Measurements from ENCODE around the gene WASHC4.

DNA sequence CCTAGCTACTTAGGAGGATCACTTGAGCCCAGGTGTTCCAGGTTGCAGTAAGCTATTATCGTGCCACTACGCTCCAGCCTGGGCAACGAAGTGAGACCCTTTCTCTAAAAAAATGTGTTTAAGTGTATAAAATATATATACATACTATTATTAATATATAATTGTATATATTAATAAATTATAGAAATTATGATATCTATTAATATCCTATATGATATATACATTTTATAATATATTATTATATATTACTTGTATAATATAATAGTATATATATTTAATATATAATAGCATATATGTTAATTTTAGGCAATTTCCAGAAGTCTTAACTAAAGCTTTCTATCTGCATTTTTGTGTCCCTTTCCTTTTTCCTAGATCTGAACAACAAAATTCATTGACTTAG is 35.5 kb upstream of the WASHC4 start:
- TF ChIP-seq EZH2 (optimal IDR thresholded peaks at IDR 0.05; ENCODE audit: low read depth, low read length), result no peak
- TF ChIP-seq, protein P1, sequence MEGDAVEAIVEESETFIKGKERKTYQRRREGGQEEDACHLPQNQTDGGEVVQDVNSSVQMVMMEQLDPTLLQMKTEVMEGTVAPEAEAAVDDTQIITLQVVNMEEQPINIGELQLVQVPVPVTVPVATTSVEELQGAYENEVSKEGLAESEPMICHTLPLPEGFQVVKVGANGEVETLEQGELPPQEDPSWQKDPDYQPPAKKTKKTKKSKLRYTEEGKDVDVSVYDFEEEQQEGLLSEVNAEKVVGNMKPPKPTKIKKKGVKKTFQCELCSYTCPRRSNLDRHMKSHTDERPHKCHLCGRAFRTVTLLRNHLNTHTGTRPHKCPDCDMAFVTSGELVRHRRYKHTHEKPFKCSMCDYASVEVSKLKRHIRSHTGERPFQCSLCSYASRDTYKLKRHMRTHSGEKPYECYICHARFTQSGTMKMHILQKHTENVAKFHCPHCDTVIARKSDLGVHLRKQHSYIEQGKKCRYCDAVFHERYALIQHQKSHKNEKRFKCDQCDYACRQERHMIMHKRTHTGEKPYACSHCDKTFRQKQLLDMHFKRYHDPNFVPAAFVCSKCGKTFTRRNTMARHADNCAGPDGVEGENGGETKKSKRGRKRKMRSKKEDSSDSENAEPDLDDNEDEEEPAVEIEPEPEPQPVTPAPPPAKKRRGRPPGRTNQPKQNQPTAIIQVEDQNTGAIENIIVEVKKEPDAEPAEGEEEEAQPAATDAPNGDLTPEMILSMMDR (IDR thresholded peaks at IDR 0.05; ENCODE audit: low read length), result no peak
- no peak for TF ChIP-seq EZH2phosphoT487 (IDR thresholded peaks at IDR 0.05; ENCODE audit: low read length)
